Measurements from ENCODE around the gene KLF15.

The KLF15 gene

GRCh38 chr3:126360046-126360713 is 3.0 kb upstream of the KLF15 start:
- DNase-seq = no peak

DNA sequence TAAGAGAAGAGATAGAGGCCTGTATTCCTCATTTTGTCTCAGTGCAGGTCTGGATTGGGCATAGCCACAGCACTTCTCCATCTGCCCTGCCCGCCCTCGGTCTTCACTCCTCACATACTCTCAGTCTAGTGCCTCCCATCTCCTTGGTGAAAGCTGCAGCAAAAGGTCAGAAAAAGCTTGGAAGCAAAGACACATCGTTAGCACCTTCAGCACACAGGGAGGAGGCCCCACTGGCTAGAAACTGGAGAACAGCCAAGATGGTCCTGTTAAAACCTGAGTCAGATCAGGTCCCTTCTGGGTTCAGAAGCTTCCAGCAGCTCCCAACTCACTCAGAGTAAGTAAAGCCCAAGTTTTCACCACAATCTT is 1.6 kb upstream of the KLF15 start:
- no peak for DNase-seq

DNA sequence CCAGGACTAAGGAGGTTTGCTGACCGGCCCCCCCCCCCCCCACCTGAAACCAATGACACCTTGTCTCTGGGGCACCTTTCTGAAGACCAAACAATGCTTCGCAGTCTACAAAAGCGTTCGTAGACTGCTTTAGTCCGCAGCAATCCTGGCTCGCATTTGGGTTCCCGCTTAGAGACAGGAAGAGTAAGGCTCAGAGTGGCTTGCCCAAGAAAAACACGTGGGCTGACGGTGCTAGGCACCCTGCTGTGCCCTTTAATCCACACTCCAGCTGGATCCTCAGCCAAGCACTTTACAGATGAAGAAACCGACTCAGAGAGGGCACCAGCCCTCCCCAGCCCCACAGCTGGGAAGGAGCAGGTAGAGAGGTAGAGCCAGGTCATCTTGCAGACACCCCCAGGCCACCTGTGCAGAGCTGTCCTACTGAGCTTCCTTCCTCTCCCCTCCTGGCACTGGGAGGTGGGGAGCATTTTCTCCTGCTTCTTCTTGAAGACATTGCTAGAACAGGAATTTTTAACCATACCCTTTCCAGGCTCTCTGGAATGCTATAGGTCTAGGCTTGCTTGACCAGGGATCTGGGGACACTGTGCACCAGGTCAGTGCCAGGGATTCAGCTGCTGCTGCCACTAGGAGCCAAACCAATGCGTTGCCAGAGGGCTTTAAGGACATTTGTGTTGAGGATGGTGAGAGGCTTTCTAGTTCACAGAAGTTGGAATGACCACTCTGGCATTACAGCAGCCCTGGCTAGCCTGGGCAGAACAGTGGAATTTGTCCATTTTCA is 1.0 kb upstream of the KLF15 start:
- DNase-seq = no peak

- DNase-seq = no peak
Measured at GRCh38 chr3:126356373-126357264, 589 bp downstream of the KLF15 start.

GRCh38 chr3:126355777-126356372 is 1.3 kb downstream of the KLF15 start:
- no peak for DNase-seq

GRCh38 chr3:126355251-126355650 is 2.0 kb downstream of the KLF15 start:
- no peak for DNase-seq

- DNase-seq = no peak
Measured at GRCh38 chr3:126354776-126355175, 2.4 kb downstream of the KLF15 start.

- DNase-seq = no peak
Measured at GRCh38 chr3:126353694-126354321, 3.4 kb downstream of the KLF15 start.

- DNase-seq = no peak
Measured at GRCh38 chr3:126352476-126353454, 4.4 kb downstream of the KLF15 start.

DNA sequence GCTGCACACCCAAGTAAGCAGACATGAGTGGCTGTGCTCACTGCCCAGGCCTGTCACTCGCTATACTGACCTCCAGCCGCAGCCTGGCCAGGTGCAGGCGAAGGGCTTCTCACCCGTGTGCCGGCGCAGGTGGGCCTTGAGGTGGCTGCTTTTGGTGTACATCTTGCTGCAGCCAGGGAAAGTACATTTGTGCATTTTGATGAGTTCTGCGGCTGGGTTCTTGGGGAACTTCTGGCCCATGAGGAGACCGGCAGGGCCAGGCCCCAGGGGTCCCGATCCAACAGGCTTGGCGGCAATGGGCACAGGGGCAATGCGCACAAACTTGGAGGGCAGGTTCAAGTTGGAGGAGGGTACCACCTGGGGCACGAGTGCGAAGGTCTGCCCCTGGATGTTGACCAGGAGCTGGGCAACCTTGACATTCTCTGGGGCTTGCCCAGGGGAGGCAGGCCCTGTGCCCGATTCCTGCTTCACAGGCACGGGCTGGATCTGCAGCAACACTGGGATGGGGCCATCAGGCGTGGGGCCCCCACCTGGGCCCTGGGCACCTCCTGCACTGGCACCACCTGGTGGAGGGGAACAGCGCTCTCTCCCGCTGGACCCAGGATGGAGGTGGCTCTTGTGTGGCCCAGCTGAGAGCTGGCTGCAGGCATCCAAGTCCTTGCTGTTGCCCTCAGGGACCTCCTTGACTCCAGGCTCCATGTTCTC is 5.3 kb downstream of the KLF15 start:
- DNase-seq = no peak

DNA sequence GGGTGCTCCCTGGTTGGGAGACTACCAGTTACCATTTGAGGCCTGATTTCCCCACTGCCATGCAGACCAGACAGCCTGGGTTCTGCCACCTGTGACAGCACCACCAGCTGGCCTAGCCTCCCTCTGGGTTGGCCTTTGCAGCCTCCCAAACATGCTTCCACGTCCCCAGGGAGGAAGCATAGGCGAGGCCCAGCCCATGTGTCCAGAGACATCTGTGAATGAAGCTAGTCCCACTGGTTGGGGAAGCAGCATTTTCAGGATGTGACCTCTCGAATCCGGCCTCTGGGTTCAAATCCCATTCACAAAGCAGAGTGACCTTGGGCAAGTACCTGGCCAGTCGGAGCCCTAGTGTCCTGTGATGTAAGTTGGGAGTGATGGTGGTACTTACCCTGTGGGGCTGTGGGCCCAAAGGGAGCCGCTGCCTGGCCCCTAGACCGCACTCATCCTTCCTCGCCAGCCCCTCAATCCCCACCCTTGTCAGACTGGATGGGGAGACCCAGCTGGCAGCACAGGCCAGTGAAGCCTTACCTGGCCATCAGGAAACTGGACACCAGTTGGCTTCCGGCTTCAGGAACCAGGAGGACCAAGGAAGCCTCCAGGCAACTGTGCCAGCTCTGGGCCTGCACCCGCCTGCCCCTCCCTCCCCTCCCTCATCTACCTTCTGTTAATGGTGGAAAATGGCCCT is 6.0 kb downstream of the KLF15 start:
- DNase-seq = no peak

DNA sequence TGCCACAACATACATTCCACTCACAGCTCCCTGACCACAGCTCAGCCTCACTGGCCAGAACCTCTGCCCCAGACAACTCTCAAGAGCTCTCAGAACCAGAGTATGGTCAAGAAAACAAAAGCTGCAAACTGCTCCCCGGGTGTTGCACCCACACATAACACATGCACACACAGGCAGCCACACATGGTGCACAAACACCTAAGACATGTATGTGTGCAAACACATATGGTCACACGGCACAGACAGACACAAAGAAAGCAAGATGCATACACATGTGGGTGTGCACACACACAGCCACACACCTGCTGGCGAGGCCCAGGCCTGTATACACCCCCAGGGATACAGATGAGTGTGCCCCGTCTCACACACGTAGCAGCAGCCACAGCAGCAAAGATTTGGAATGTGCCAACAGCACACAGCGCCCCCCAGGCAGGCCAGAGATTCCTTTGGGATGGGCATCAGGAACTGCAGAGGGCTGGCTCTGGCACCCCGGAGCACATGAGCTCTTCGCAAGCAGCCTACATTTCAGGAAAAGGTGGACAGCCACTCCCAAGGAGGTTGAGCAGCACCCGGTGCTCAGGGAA is 6.6 kb downstream of the KLF15 start:
- DNase-seq = no peak

GRCh38 chr3:126349611-126350501 is 7.4 kb downstream of the KLF15 start:
- no peak for DNase-seq

- DNase-seq = no peak
Measured at GRCh38 chr3:126349071-126349470, 8.1 kb downstream of the KLF15 start.

DNA sequence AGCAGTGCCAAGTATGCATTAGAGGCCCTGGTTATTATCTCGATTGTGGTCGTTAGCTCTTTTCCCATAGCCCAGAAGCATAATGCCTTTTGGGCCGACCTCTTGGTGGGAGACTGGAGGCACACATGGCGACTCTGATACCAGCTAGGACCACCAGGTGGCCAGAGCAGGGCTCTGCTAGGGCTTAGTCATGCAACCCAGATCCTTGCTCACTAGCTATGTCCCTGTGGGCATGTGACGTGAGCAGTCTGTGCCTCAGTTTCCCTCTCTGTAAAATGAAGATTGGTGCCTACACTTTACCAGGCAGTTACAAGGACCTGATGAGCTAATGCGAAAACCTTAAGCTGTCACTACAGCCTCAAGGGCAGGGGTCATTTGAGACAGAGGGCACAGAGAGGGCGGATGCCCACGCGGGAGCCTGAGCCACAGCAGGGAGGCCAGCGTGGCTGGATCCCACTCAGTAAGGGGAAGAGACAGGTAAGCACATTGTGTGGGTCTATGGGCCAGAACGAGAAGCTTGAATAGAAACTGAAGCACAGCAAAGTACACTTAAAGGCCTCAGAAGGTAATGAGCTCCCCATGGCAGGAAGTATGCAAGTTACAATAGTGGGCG is 8.8 kb downstream of the KLF15 start:
- no peak for DNase-seq

DNA sequence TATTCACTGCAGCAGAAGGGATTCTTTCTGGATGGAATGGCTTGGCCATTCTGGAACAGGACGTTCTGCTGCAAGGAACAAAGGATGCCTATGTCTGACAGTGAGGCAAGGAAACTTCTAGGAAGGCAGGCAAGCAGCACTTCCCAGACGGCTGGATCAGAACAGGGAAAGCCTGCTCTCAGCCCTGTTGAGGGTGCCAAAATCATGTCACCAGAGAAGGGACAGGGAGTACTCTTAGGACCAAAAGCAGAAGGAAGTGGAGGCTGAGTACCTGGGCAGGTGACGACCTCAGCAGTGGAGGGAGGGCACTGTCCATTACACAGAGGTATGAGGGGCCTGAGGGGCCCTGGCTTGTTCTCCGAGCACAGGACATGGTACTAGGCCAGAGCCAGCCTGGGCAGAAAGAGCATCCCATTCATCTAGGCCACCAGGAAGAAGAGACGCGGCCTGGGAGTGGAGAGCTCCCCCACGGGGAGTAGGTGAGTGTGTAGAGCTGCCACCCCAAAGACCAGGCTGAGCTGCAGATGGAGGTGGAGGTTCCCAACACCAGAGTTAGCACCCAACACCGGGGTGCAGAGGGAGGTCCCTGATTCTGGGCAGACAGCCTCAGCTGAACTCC is 9.6 kb downstream of the KLF15 start:
- peak; percentile 1 for DNase-seq

DNA sequence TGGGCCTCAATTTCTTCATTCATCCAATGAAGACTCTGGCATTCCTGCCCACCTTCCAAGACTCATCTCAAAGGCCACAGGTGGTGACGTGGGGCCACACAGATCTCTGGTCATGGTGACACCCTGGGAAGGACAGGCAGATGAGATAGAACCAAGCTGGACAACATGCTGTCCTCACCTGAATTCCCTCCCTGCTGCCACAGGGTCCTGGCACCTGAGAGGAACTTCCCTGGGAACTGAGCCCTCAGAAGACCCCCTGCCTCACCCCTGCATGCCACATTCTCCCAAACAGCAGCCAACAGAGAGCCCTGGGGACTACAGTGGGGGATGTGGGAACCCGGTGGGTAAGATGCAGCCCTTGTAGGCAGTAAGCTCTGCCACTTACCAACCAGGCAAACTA is 10.7 kb downstream of the KLF15 start:
- peak; percentile 2 for DNase-seq
